HG03060 (cell line): ENCODE data around the gene AFG1L.
"Not testable (repeated sequence)": the region's sequence is repeated elsewhere in the genome, so short reads cannot be mapped to it uniquely, and the experiment has no call there.

ENCODE experiments used
- ATAC-seq: cut with Tn5 transposase; IDR thresholded peaks from one replicate; pipeline ENCODE4 v1.9.1; 2021; ENCODE audit warnings: low read depth, moderate number of reproducible peaks; ENCODE audit not compliant: unreplicated experiment

Gene AFG1L

GRCh38 chr6:108449717-108450116 lies 154.9 kb downstream of the AFG1L start:
- ATAC-seq, result not testable (repeated sequence)

- ATAC-seq, result no peak
Observed at GRCh38 chr6:108451816-108452215, 157.0 kb downstream of the AFG1L start.

- no peak for ATAC-seq
Observed at GRCh38 chr6:108452711-108453195, 157.9 kb downstream of the AFG1L start.

- no peak for ATAC-seq
Observed at GRCh38 chr6:108453601-108454185, 158.8 kb downstream of the AFG1L start.

- no peak for ATAC-seq
Observed at GRCh38 chr6:108454356-108454755, 159.5 kb downstream of the AFG1L start.

GRCh38 chr6:108455688-108456087 lies 160.8 kb downstream of the AFG1L start:
- no peak for ATAC-seq

GRCh38 chr6:108463784-108464183 lies 168.9 kb downstream of the AFG1L start:
- ATAC-seq, result no peak

- no peak for ATAC-seq
Observed at GRCh38 chr6:108464418-108465097, 169.7 kb downstream of the AFG1L start.

- ATAC-seq, result no peak
Observed at GRCh38 chr6:108465098-108465495, 170.2 kb downstream of the AFG1L start.

GRCh38 chr6:108468346-108468745 lies 173.5 kb downstream of the AFG1L start:
- ATAC-seq, result no peak

GRCh38 chr6:108469316-108469715 lies 174.5 kb downstream of the AFG1L start:
- no peak for ATAC-seq

GRCh38 chr6:108473197-108473596 lies 178.3 kb downstream of the AFG1L start:
- ATAC-seq, result no peak

GRCh38 chr6:108476376-108476775 lies 181.5 kb downstream of the AFG1L start:
- no peak for ATAC-seq

- no peak for ATAC-seq
Observed at GRCh38 chr6:108476847-108477430, 182.1 kb downstream of the AFG1L start.

- ATAC-seq, result no peak
Observed at GRCh38 chr6:108482559-108482958, 187.7 kb downstream of the AFG1L start.

GRCh38 chr6:108484016-108484415 lies 189.2 kb downstream of the AFG1L start:
- ATAC-seq, result no peak

GRCh38 chr6:108489699-108490098 lies 194.8 kb downstream of the AFG1L start:
- ATAC-seq, result no peak

- no peak for ATAC-seq
Observed at GRCh38 chr6:108492131-108492766, 197.4 kb downstream of the AFG1L start.

- ATAC-seq, result no peak
Observed at GRCh38 chr6:108494434-108494833, 199.6 kb downstream of the AFG1L start.

GRCh38 chr6:108497883-108498282 lies 203.0 kb downstream of the AFG1L start:
- no peak for ATAC-seq

GRCh38 chr6:108501559-108501958 lies 206.7 kb downstream of the AFG1L start:
- no peak for ATAC-seq
